WTC11 (cell line): Measurements from ENCODE around the gene ZNF804B. TPM values are rescaled to one million over a fixed set of nuclear protein-coding genes. Genes with fewer than 3 reads are reported as not detected.

Experiments
- ATAC-seq: fragments of 200-7000 bp; cut with Tn5 transposase; 2 replicates; pipeline ENCODE4 v1.10.0; 2021; ENCODE audit warnings: mild to moderate bottlenecking, moderate library complexity
- CTCF ChIA-PET: fragments of 300-600 bp; sonication (Branson Sonifier 250); formaldehyde crosslinking; loops from one replicate; lab custom pipeline; 2021; ENCODE audit warnings: antibody characterized with exemption; lab: Charles Lee
- POLR2A ChIA-PET: fragments of 350-600 bp; sonication (Branson Sonifier 250); formaldehyde crosslinking; loops from one replicate; lab custom pipeline; 2021; ENCODE audit warnings: antibody characterized with exemption; lab: Charles Lee
- DNase-seq: peaks from one replicate; pipeline ENCODE4 v3.0.0; 2021; ENCODE audit warnings: low spot score
- H3K27ac Mint-ChIP-seq: 2 replicates; pipeline ENCODE4 v1.8.0; 2021; ENCODE audit warnings: mixed read lengths
- H3K27me3 Mint-ChIP-seq: 2 replicates; pipeline ENCODE4 v1.8.0; 2021; ENCODE audit warnings: low read depth, mild to moderate bottlenecking, moderate library complexity, mixed read lengths
- H3K36me3 Mint-ChIP-seq: 2 replicates; pipeline ENCODE4 v1.8.0; 2021; ENCODE audit warnings: mixed read lengths
- H3K4me1 Mint-ChIP-seq: 2 replicates; pipeline ENCODE4 v1.8.0; 2022; ENCODE audit warnings: mixed read lengths
- H3K4me3 Mint-ChIP-seq: 2 replicates; pipeline ENCODE4 v1.8.0; 2021; ENCODE audit warnings: mild to moderate bottlenecking, moderate library complexity, mixed read lengths
- H3K9me3 Mint-ChIP-seq: 2 replicates; pipeline ENCODE4 v1.8.0; 2021; ENCODE audit warnings: mixed read lengths
- ARID4B ChIP-seq: sonication (generic); formaldehyde crosslinking; IDR thresholded peaks from 2 replicates; pipeline ENCODE4 v1.8.0; 2023; ENCODE audit warnings: missing genetic modification reagents, mild to moderate bottlenecking, borderline replicate concordance
- ATF1 ChIP-seq: sonication (generic); formaldehyde crosslinking; IDR thresholded peaks from 2 replicates; pipeline ENCODE4 v1.8.1; 2023; ENCODE audit warnings: mild to moderate bottlenecking, moderate library complexity, missing genetic modification reagents
- ATF2 ChIP-seq: sonication (generic); formaldehyde crosslinking; IDR thresholded peaks from 2 replicates; pipeline ENCODE4 v1.8.1; 2022; ENCODE audit warnings: low read depth, missing genetic modification reagents, borderline replicate concordance
- CBFB ChIP-seq: sonication (generic); formaldehyde crosslinking; IDR thresholded peaks from 2 replicates; pipeline ENCODE4 v1.8.1; 2022; ENCODE audit warnings: mild to moderate bottlenecking, low read depth, missing genetic modification reagents
- CDX4 ChIP-seq: fragments of 250-450 bp; sonication (Bioruptor Pico); IDR thresholded peaks from 2 replicates; pipeline ENCODE4 v1.9.0; 2021; ENCODE audit warnings: moderate library complexity, mild to moderate bottlenecking, inconsistent platforms, borderline replicate concordance
- E2F4 ChIP-seq: sonication (generic); formaldehyde crosslinking; IDR thresholded peaks from 2 replicates; pipeline ENCODE4 v1.8.1; 2022; ENCODE audit warnings: low read depth, mild to moderate bottlenecking, moderate library complexity, missing genetic modification reagents, borderline replicate concordance
- ELF4 ChIP-seq: sonication (generic); formaldehyde crosslinking; IDR thresholded peaks from 2 replicates; pipeline ENCODE4 v1.8.1; 2022; ENCODE audit warnings: low read depth, mild to moderate bottlenecking, moderate library complexity, missing genetic modification reagents
- ERG ChIP-seq: fragments of 250-450 bp; sonication (Bioruptor Pico); IDR thresholded peaks from 2 replicates; pipeline ENCODE4 v1.8.0; 2021; ENCODE audit warnings: mild to moderate bottlenecking
- FOXK1 ChIP-seq: sonication (generic); formaldehyde crosslinking; IDR thresholded peaks from 2 replicates; pipeline ENCODE4 v1.8.0; 2022; ENCODE audit warnings: mild to moderate bottlenecking, moderate library complexity, missing genetic modification reagents
- FOXP1 ChIP-seq: sonication (generic); formaldehyde crosslinking; IDR thresholded peaks from 2 replicates; pipeline ENCODE4 v1.8.0; 2022; ENCODE audit warnings: missing genetic modification reagents, mild to moderate bottlenecking, moderate library complexity, borderline replicate concordance
- GABPB1 ChIP-seq: sonication (generic); formaldehyde crosslinking; IDR thresholded peaks from 2 replicates; pipeline ENCODE4 v1.8.1; 2023; ENCODE audit warnings: mild to moderate bottlenecking, missing genetic modification reagents
- IRF2 ChIP-seq: sonication (generic); formaldehyde crosslinking; IDR thresholded peaks from 2 replicates; pipeline ENCODE4 v1.8.0; 2022; ENCODE audit warnings: low read depth, missing genetic modification reagents, borderline replicate concordance
- MXD4 ChIP-seq: fragments of 250-450 bp; sonication (Bioruptor Pico); IDR thresholded peaks from 2 replicates; pipeline ENCODE4 v1.8.0; 2021; ENCODE audit warnings: mild to moderate bottlenecking, moderate library complexity, borderline replicate concordance
- MYBL2 ChIP-seq: sonication (generic); formaldehyde crosslinking; IDR thresholded peaks from 2 replicates; pipeline ENCODE4 v1.8.1; 2023; ENCODE audit warnings: mild to moderate bottlenecking, moderate library complexity, missing genetic modification reagents
- NFE2L1 ChIP-seq: sonication (generic); formaldehyde crosslinking; IDR thresholded peaks from 2 replicates; pipeline ENCODE4 v1.8.1; 2023; ENCODE audit warnings: missing genetic modification reagents
- OVOL2 ChIP-seq: fragments of 250-450 bp; sonication (Bioruptor Pico); IDR thresholded peaks from 2 replicates; pipeline ENCODE4 v1.9.0; 2021; ENCODE audit warnings: mild to moderate bottlenecking, borderline replicate concordance
- PRDM15 ChIP-seq: sonication (generic); formaldehyde crosslinking; IDR thresholded peaks from 2 replicates; pipeline ENCODE4 v1.8.0; 2022; ENCODE audit warnings: missing genetic modification reagents
- RELA ChIP-seq: sonication (generic); formaldehyde crosslinking; IDR thresholded peaks from 2 replicates; pipeline ENCODE4 v1.8.1; 2022; ENCODE audit warnings: missing genetic modification reagents, mild to moderate bottlenecking, borderline replicate concordance
- RORB ChIP-seq: fragments of 250-450 bp; sonication (Bioruptor Pico); IDR thresholded peaks from 2 replicates; pipeline ENCODE4 v1.9.0; 2021; ENCODE audit warnings: mild to moderate bottlenecking
- total RNA-seq: library from RNA; stranded (reverse); gene quantifications from 3 replicates; pipeline ENCODE4 v1.2.3, GENCODE V29; 2021

ZNF804B gene
- total RNA-seq, 1 experiment from 2014 or later, result 0.04 TPM

GRCh38 chr7:88842201-88842600 is 82.7 kb downstream of the ZNF804B start:
- TF ChIP-seq RORB (CRISPR knock-in tag), result no peak
- no peak for TF ChIP-seq ARID4B (CRISPR knock-in tag)
- no peak for TF ChIP-seq ATF2 (CRISPR knock-in tag)
- no peak for TF ChIP-seq E2F4 (CRISPR knock-in tag)
- TF ChIP-seq IRF2, result no peak
- TF ChIP-seq ATF1 (CRISPR knock-in tag), result no peak
- ChIA-PET POLR2A (no interaction called here), CTCF (no interaction called here)
- no peak for ATAC-seq
- Mint-ChIP-seq H3K36me3 (no peaks in the 10 kb centered on the region), H3K4me1 (no peaks in the 10 kb centered on the region), H3K27ac (no peak overlapping the region), H3K27me3 (no peaks in the 10 kb centered on the region), H3K4me3 (no peak overlapping the region), H3K9me3 (no peaks in the 10 kb centered on the region)
- DNase-seq, result no peak

GRCh38 chr7:88845091-88845490 is 85.6 kb downstream of the ZNF804B start:
- CTCF ChIA-PET, result no interaction called here
- TF ChIP-seq RORB (CRISPR knock-in tag), result no peak
- TF ChIP-seq GABPB1 (CRISPR knock-in tag), result no peak
- no peak for TF ChIP-seq FOXK1 (CRISPR knock-in tag)
- no peak for TF ChIP-seq MYBL2
- no peak for TF ChIP-seq CBFB
- no peak for TF ChIP-seq RELA (CRISPR knock-in tag)
- TF ChIP-seq ERG (CRISPR knock-in tag), result no peak
- TF ChIP-seq FOXP1 (CRISPR knock-in tag), result no peak
- TF ChIP-seq ATF1 (CRISPR knock-in tag), result no peak
- no peak for TF ChIP-seq PRDM15
- TF ChIP-seq ELF4, result no peak
- no peak for TF ChIP-seq NFE2L1 (CRISPR knock-in tag)
- TF ChIP-seq OVOL2, result no peak
- no peak for TF ChIP-seq CDX4 (CRISPR knock-in tag)
- no peak for TF ChIP-seq MXD4 (CRISPR knock-in tag)

More at GRCh38 chr7:88845091-88845490, 85.6 kb downstream of the ZNF804B start:
- DNase-seq, result no peak
- Mint-ChIP-seq H3K27ac (no peak overlapping the region), H3K36me3 (peaks cover 1% of the 10 kb centered on the region; the same call in 1 of the 2 replicates), H3K4me1 (no peaks in the 10 kb centered on the region), H3K4me3 (no peak overlapping the region), H3K27me3 (no peaks in the 10 kb centered on the region), H3K9me3 (peaks cover 1% of the 10 kb centered on the region)
- POLR2A ChIA-PET, result no interaction called here
- ATAC-seq, result no peak
